PC-3 (cell line): ENCODE data around the gene TEAD1.

Experiments
- CTCF ChIP-seq: fragments of 300-600 bp; sonication (generic); conservative IDR thresholded peaks from 2 replicates; pipeline ENCODE4 v1.5.1; 2017; ENCODE audit warnings: antibody characterized with exemption, low read depth, mild to moderate bottlenecking, low read length
- EZH2 ChIP-seq: fragments of 300-600 bp; sonication (generic); IDR thresholded peaks from one replicate; pipeline ENCODE4 v1.6.1; 2017; ENCODE audit warnings: antibody characterized with exemption, mild to moderate bottlenecking, low read length; ENCODE audit not compliant: unreplicated experiment
- EZH2phosphoT487 ChIP-seq: fragments of 300-600 bp; sonication (generic); IDR thresholded peaks from 2 replicates; pipeline ENCODE4 v1.6.1; 2018; ENCODE audit warnings: mild to moderate bottlenecking, antibody characterized with exemption, low read length, borderline replicate concordance

- TF ChIP-seq CTCF (no peak), EZH2 (no peak), EZH2phosphoT487 (no peak)
These were observed 4.8 kb downstream of the TEAD1 start for GRCh38 chr11:12678991-12679390.
